ENCODE data around the gene CNPY1. TPM values are rescaled to one million over a fixed set of nuclear protein-coding genes. Genes with fewer than 3 reads are reported as not detected.

Gene CNPY1
- polyA plus RNA-seq, 1 of the 3 experiments (the other 2 are of a cell fraction) = not detected

- no peaks in the 10 kb centered on the region for H3K36me3 ChIP-seq (replicated peaks in 1 of 2; ENCODE audit: control insufficient read depth in 1 of 2, insufficient read depth in 2 of 2, low read length in 1 of 2)
- no peaks in the 10 kb centered on the region for H3F3A ChIP-seq (replicated peaks; ENCODE audit: insufficient read depth)
- no peak overlapping the region for H3K27ac ChIP-seq (ENCODE audit: low read depth in 2 of 2, low read length in 1 of 2)
- TF ChIP-seq IRF3 (IDR thresholded peaks at IDR 0.05; ENCODE audit: low read depth, low read length) (no peak), MAX (IDR thresholded peaks at IDR 0.05; ENCODE audit: low read depth) (no peak), TCF12 (IDR thresholded peaks at IDR 0.05) (no peak), MEF2A (IDR thresholded peaks at IDR 0.05; ENCODE audit: borderline replicate concordance, low read depth) (no peak), TEAD4 (IDR thresholded peaks at IDR 0.05; ENCODE audit: borderline replicate concordance, insufficient read depth) (no peak), ELF1 (IDR thresholded peaks at IDR 0.05) (no peak), USF2 (IDR thresholded peaks at IDR 0.05; ENCODE audit: borderline replicate concordance, low read depth, low read length) (no peak), RFX5 (IDR thresholded peaks at IDR 0.05; ENCODE audit: low read length) (no peak), FOXJ3 (CRISPR knock-in tag; IDR thresholded peaks at IDR 0.05) (no peak), ZBTB33 (IDR thresholded peaks at IDR 0.05; ENCODE audit: borderline replicate concordance, low read depth) (no peak), SMC3 (IDR thresholded peaks at IDR 0.05; ENCODE audit: low read depth, low read length) (no peak), EP300 (IDR thresholded peaks at IDR 0.05; ENCODE audit: borderline replicate concordance in 1 of 2, low read depth in 1 of 2, low read length in 1 of 2) (no peak)
- TF ChIP-seq, protein P1, sequence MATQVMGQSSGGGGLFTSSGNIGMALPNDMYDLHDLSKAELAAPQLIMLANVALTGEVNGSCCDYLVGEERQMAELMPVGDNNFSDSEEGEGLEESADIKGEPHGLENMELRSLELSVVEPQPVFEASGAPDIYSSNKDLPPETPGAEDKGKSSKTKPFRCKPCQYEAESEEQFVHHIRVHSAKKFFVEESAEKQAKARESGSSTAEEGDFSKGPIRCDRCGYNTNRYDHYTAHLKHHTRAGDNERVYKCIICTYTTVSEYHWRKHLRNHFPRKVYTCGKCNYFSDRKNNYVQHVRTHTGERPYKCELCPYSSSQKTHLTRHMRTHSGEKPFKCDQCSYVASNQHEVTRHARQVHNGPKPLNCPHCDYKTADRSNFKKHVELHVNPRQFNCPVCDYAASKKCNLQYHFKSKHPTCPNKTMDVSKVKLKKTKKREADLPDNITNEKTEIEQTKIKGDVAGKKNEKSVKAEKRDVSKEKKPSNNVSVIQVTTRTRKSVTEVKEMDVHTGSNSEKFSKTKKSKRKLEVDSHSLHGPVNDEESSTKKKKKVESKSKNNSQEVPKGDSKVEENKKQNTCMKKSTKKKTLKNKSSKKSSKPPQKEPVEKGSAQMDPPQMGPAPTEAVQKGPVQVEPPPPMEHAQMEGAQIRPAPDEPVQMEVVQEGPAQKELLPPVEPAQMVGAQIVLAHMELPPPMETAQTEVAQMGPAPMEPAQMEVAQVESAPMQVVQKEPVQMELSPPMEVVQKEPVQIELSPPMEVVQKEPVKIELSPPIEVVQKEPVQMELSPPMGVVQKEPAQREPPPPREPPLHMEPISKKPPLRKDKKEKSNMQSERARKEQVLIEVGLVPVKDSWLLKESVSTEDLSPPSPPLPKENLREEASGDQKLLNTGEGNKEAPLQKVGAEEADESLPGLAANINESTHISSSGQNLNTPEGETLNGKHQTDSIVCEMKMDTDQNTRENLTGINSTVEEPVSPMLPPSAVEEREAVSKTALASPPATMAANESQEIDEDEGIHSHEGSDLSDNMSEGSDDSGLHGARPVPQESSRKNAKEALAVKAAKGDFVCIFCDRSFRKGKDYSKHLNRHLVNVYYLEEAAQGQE (IDR thresholded peaks at IDR 0.05; ENCODE audit: low read depth, low read length) = no peak
- no peaks in the 10 kb centered on the region for H3K9me3 ChIP-seq
- no peak overlapping the region for H3K4me3 ChIP-seq (ENCODE audit: low read depth in 2 of 2, low read length in 1 of 2)
- H3K27me3 ChIP-seq (ENCODE audit: insufficient read depth) = peaks cover 30% of the 10 kb centered on the region; the same call in 1 of the 2 replicates
- H3K9me2 ChIP-seq = no peaks in the 10 kb centered on the region
- no peaks in the 10 kb centered on the region for H4K20me1 ChIP-seq (ENCODE audit: insufficient read depth)
- H2AFZ ChIP-seq (ENCODE audit: low read depth) = no peak overlapping the region
- DNase-seq = no peak
- CTCF ChIA-PET = interaction anchor here (0.6 to 5.9 kb wide), 3 partner anchors 8 to 22 kb away, joined by 3 to 22 read pairs (median 5); no protein-coding TSS in a partner anchor
- 58% methylated on average over 16 of the region's 17 CpGs for WGBS (ENCODE audit: low lambda C conversion rate)
- POLR2A ChIA-PET = no interaction called here
- no peak overlapping the region for H3K9ac ChIP-seq
- H3K79me2 ChIP-seq (ENCODE audit: insufficient read depth) = no peaks in the 10 kb centered on the region
- no peaks in the 10 kb centered on the region for H3K4me1 ChIP-seq (ENCODE audit: control insufficient read depth in 1 of 2, insufficient read depth in 2 of 2, low read depth in 1 of 2, low read length in 1 of 2)
- H3K4me2 ChIP-seq = no peak overlapping the region
Measured at GRCh38 chr7:155576900-155577508, 30.6 kb upstream of the CNPY1 start.

Data from SK-N-SH (cell line).